Retinal pigment epithelial cell (primary cell): ENCODE measurements around the gene TNNT1.
"Not testable (repeated sequence)": the region's sequence is repeated elsewhere in the genome, so short reads cannot be mapped to it uniquely, and the experiment has no call there.

Source experiments
- DNase-seq: peaks from one replicate; pipeline ENCODE4 v3.0.0-alpha.2; 2010; ENCODE audit warnings: low read depth
- H3K4me3 ChIP-seq: 2 replicates; pipeline ENCODE4 v1.5.1; 2011; ENCODE audit warnings: mild to moderate bottlenecking, low read length, control low read depth, moderate library complexity
- TF ChIP-seq, protein P1 (sequence below): conservative IDR thresholded peaks from 2 replicates; pipeline ENCODE4 v1.5.1; 2011; ENCODE audit warnings: low read depth, low read length, control low read depth, inconsistent platforms

The TNNT1 gene

DNA sequence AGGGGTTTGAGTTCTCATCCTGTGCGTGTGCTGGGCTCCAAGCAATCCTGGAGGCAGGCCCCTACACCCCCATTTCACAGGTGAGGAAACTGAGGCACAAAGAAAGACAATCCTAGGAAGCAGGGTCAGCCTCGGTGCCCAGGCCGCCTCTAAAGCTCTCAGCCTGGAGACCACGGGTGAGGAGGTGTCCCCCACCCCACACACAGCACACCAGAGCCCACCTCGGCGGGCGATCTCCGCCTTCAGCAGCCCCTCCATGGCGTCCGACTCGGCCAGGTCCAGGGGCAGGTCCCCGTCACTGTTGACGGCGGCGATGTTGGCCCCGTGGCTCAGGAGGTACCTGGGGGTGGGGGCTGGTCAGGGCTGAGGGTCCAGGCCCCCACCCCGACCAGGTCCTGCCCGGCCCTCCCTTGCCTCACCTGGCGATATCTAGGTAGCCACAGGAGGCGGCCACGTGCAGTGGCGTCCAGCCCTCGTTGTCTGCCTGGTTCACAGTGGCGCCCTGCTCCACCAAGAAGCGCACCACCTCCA, 36.7 kb downstream of the TNNT1 start:
- H3K4me3 ChIP-seq, result no peak overlapping the region
- TF ChIP-seq, protein P1, sequence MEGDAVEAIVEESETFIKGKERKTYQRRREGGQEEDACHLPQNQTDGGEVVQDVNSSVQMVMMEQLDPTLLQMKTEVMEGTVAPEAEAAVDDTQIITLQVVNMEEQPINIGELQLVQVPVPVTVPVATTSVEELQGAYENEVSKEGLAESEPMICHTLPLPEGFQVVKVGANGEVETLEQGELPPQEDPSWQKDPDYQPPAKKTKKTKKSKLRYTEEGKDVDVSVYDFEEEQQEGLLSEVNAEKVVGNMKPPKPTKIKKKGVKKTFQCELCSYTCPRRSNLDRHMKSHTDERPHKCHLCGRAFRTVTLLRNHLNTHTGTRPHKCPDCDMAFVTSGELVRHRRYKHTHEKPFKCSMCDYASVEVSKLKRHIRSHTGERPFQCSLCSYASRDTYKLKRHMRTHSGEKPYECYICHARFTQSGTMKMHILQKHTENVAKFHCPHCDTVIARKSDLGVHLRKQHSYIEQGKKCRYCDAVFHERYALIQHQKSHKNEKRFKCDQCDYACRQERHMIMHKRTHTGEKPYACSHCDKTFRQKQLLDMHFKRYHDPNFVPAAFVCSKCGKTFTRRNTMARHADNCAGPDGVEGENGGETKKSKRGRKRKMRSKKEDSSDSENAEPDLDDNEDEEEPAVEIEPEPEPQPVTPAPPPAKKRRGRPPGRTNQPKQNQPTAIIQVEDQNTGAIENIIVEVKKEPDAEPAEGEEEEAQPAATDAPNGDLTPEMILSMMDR, result no peak
- DNase-seq, result no peak

DNA sequence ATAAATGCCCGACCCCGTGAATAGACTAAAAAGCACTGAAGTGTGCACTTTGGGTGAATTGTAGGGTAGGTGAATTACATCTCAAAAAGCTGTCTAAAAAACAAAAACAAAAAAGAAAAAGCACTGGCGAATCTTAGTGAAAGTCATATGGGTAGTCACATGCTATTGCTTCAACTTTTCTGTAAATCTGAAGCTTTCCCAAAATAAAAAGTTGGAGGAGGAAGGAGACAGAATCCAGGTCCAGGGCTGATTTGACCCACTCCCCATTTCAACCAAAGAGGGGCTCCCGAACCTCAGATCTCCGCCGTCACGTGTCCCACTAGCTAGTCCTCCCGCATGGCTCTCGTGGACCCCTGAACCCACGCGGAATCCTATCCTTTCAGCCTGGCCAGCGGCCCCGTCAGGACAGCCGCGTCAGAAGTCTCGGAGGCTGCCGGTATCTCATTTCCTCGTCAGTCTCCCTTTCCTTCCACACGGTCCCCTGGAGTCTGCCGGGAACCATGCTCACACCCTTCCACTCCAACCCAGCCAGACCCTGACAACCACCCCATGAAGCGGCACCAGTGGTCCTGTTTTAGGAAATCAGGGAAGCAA, 37.7 kb downstream of the TNNT1 start:
- TF ChIP-seq, protein P1, result no peak
- no peak for DNase-seq
- no peak overlapping the region for H3K4me3 ChIP-seq

DNA sequence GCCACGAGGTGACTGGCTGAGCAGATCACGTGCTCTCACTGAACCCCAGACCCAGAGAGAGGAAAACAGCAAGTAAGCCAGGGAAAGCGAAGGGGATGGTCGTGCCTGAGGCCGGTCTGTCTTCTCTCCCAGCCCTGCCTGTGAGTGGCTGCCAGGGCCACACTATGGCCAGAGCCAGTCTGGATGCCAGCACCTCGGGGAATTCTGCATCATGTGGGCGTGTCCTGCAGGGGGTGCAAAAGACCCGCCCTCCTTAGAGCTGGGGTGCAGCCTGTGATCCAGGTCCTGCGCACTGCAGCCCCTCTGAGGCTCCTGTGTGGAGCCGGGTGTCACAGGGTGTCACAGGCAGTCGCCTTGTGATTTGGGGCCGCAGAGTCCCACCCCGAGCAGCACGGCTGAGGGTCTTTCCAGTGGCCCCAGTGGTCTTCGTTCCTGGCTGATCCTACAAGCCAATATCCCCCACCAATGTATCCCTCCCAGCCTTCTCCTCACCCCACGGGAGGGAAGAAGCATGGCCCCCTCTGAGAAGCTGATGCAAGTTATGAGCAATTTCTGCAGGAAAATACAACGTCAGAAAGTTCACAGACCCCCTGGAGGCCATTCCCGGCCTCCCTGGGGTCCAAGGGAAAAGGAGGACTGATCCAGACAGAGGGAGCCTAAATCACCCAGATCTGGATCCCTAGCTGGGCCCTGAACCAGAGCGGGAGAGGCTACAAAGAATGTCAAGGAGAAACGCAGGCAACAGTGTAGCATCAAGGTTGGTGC, 39.3 kb downstream of the TNNT1 start:
- H3K4me3 ChIP-seq, result no peak overlapping the region
- TF ChIP-seq, protein P1, result no peak
- DNase-seq, result no peak

DNA sequence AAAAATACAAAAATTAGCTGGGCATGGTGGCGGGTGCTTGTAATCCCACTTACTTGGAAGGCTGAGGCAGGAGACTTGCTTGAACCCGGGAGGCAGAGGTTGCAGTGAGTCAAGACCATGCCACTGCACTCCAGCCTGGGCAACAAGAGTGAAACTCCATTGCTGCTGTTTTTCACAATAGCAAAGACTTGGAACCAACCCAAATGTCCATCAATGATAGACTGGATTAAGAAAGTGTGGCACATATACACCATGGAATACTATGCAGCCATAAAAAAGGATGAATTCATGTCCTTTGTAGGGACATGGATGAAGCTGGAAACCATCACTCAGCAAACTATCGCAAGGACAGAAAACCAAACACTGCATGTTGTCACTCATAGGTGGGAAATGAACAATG, 41.8 kb downstream of the TNNT1 start:
- not testable (repeated sequence) for H3K4me3 ChIP-seq, DNase-seq

DNA sequence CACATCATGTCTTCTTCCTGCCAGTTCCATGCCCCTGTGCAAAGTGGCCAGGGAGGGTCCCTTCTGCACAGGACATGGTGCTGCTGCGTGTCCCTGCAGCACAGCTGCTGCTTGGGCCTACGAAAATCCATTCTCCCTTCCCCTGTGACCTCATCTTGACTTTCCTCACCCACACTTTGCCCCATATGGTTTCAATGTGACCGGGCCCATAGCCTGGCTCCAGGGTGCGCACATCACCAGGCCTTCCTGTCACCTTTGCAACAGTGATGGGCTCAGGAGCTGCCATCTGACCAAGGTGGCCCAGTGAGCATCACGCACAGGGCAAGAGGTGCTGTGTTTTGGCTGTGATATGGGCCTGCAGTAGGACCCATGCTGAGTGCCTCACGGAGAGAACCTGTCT, 42.4 kb downstream of the TNNT1 start:
- DNase-seq, result no peak
- TF ChIP-seq, protein P1, result no peak
- H3K4me3 ChIP-seq, result no peak overlapping the region

DNA sequence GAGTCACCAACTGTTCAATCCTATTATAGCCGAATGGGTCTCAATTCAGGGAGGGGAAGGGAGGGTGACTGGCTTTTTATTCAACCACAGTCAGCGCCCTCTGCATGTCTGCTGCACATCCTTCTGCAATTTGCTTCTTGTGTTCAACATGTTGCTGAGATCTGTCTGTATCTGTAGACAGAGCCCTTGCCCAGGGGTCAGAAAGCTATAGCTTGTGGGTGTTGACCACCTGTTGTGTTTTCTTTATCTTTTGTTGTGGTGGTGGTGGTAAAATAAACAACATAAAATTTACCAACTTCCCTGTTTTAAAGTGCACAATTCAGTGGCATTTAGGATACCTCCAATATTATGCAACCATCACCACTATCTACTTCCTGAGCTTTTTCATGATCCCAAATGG, 43.8 kb downstream of the TNNT1 start:
- DNase-seq, result no peak
- no peak overlapping the region for H3K4me3 ChIP-seq

DNA sequence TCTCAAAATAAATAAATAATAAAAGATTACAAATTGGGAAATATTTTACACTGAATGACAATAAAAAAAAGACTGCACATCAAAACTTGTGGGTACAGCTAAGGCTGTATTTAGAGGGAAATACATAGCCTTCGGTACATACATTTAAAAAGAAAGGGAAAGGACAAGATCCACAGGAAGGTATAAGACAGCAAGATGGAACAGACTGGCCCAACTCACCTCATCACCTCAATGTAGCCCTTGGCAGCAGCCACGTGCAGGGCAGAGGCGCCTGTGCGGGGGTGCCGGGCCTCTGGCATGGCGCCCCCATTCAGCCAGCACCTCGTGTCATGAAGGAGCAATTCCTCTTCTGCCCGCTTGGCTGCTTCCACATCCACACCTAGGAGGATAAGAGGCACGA, 45.8 kb downstream of the TNNT1 start:
- TF ChIP-seq, protein P1, result no peak
- H3K4me3 ChIP-seq, result no peak overlapping the region
- no peak for DNase-seq

More for the DNA sequence above, 43.8 kb downstream of the TNNT1 start:
- TF ChIP-seq, protein P1, result no peak
